Immature natural killer cell (primary cell): ENCODE data around the gene SLC25A18. TPM values are rescaled to one million over a fixed set of nuclear protein-coding genes. Genes with fewer than 3 reads are reported as not detected.
A peak's percentile ranks its signal among the peaks of the same experiment; 100 is the strongest.
"Not testable (repeated sequence)": the region's sequence is repeated elsewhere in the genome, so short reads cannot be mapped to it uniquely, and the experiment has no call there.

Source experiments
- DNase-seq, 3 donors: peaks; one replicate each; pipeline ENCODE4 v3.0.0; 2022; ENCODE audit warnings: mixed read lengths in 1 of 3
- H3K27ac Mint-ChIP-seq, 6 donors: one replicate each; pipeline ENCODE4 v1.8.0; 2020; ENCODE audit warnings: mixed read lengths in 6 of 6, mild to moderate bottlenecking in 5 of 6, inconsistent platforms in 4 of 6, moderate library complexity in 3 of 6
- H3K27me3 Mint-ChIP-seq, 3 donors: one replicate each; pipeline ENCODE4 v1.8.0; 2020 to 2021; ENCODE audit warnings: low read depth in 3 of 3, mild to moderate bottlenecking in 3 of 3, mixed read lengths in 3 of 3, moderate library complexity in 3 of 3, inconsistent platforms in 1 of 3
- H3K36me3 Mint-ChIP-seq, 3 donors: one replicate each; pipeline ENCODE4 v1.8.0; 2020; ENCODE audit warnings: mixed read lengths in 3 of 3, inconsistent platforms in 2 of 3, mild to moderate bottlenecking in 2 of 3
- H3K4me1 Mint-ChIP-seq, 2 donors: one replicate each; pipeline ENCODE4 v1.8.0; 2020; ENCODE audit warnings: inconsistent platforms in 2 of 2, mild to moderate bottlenecking in 2 of 2, mixed read lengths in 2 of 2, moderate library complexity in 1 of 2
- H3K4me3 Mint-ChIP-seq, 5 donors: one replicate each; pipeline ENCODE4 v1.8.0; 2020; ENCODE audit warnings: mild to moderate bottlenecking in 5 of 5, mixed read lengths in 5 of 5, inconsistent platforms in 3 of 5, moderate library complexity in 3 of 5
- H3K9me3 Mint-ChIP-seq, 6 donors: one replicate each; pipeline ENCODE4 v1.8.0; 2020; ENCODE audit warnings: mild to moderate bottlenecking in 6 of 6, mixed read lengths in 6 of 6, inconsistent platforms in 4 of 6, moderate library complexity in 3 of 6
- polyA plus RNA-seq, 3 donors: library from polyadenylated mRNA; unstranded; fragments of 300-500 nt; fragmentation: Illumina TruSeq; gene quantifications; one replicate each; pipeline ENCODE4 v1.2.3, GENCODE V29; 2021

The SLC25A18 gene
- polyA plus RNA-seq, 3 donors from 2014 or later, result 0.17 TPM; not detected in 2

GRCh38 chr22:17636850-17637249 lies 73.6 kb downstream of the SLC25A18 start:
- peak overlapping the region in 1 of 6 donors; percentile 26 for H3K27ac Mint-ChIP-seq
- not testable (repeated sequence) for DNase-seq, H3K4me3 Mint-ChIP-seq, H3K36me3 Mint-ChIP-seq, H3K9me3 Mint-ChIP-seq
- peaks cover 26 to 27% of the 10 kb centered on the region in 2 donors for H3K4me1 Mint-ChIP-seq
- H3K27me3 Mint-ChIP-seq, result peaks cover 4 to 17% (median 7%) of the 10 kb centered on the region in 3 donors

GRCh38 chr22:17637490-17638181 lies 74.3 kb downstream of the SLC25A18 start:
- H3K36me3 Mint-ChIP-seq, result no peaks in the 10 kb centered on the region
- peak overlapping the region; percentile 97 to 98 (median 97) for H3K27ac Mint-ChIP-seq
- DNase-seq, result no peak
- no peaks in the 10 kb centered on the region for H3K9me3 Mint-ChIP-seq
- peaks cover 4 to 17% (median 7%) of the 10 kb centered on the region in 3 donors for H3K27me3 Mint-ChIP-seq
- peak overlapping the region; percentile 88 to 94 (median 91) for H3K4me3 Mint-ChIP-seq
- peaks cover 26 to 27% of the 10 kb centered on the region in 2 donors for H3K4me1 Mint-ChIP-seq

- Mint-ChIP-seq H3K9me3 (no peaks in the 10 kb centered on the region), H3K4me1 (peaks cover 27 to 30% of the 10 kb centered on the region in 2 donors), H3K36me3 (no peaks in the 10 kb centered on the region), H3K4me3 (peak overlapping the region; percentile 88 to 94 (median 91)), H3K27me3 (peaks cover 4 to 17% (median 7%) of the 10 kb centered on the region in 3 donors), H3K27ac (peak overlapping the region; percentile 97 to 98 (median 97))
- DNase-seq, result no peak
Measured at GRCh38 chr22:17638182-17638431, 74.8 kb downstream of the SLC25A18 start.

- H3K4me3 Mint-ChIP-seq, result peak within 1 kb of the TSS; percentile 88 to 94 (median 91)
Measured at GRCh38 chr22:17638432-17639246, 75.3 kb downstream of the SLC25A18 start, which contains the start of gene BCL2L13. TSS of gene BCL2L13 (plus strand) at chr22:17638757. CDS start at chr22:17655712, 16,955 bp downstream.

GRCh38 chr22:17639247-17639741 lies 76.0 kb downstream of the SLC25A18 start:
- H3K27me3 Mint-ChIP-seq, result peaks cover 4 to 17% (median 7%) of the 10 kb centered on the region in 3 donors
- H3K4me3 Mint-ChIP-seq, result peak overlapping the region; percentile 88 to 94 (median 91)
- peak overlapping the region; percentile 97 to 98 (median 97) for H3K27ac Mint-ChIP-seq
- H3K36me3 Mint-ChIP-seq, result no peaks in the 10 kb centered on the region
- peaks cover 27 to 30% of the 10 kb centered on the region in 2 donors for H3K4me1 Mint-ChIP-seq
- no peaks in the 10 kb centered on the region for H3K9me3 Mint-ChIP-seq
- DNase-seq, result peak in 2 of 3 donors; percentile 30 to 34

More at GRCh38 chr22:17638432-17639246, 75.3 kb downstream of the SLC25A18 start, which contains the start of gene BCL2L13:
- Mint-ChIP-seq H3K36me3 (no peaks in the 10 kb centered on the region), H3K9me3 (no peaks in the 10 kb centered on the region), H3K4me1 (peaks cover 27 to 30% of the 10 kb centered on the region in 2 donors), H3K27ac (peak within 1 kb of the TSS; percentile 97 to 98 (median 97)), H3K27me3 (peaks cover 4 to 17% (median 7%) of the 10 kb centered on the region in 3 donors)
- DNase-seq, result peak; percentile 87 to 88 (median 87)

Other genes with a start within 250 kb of the SLC25A18 start
- gene CECR2, start 194.0 kb upstream of the SLC25A18 start, polyA plus RNA-seq, result not detected
- 100 to 1,000 TPM; 128 to 163 (median 141) TPM for gene ATP6V1E1, start 65.3 kb downstream of the SLC25A18 start, polyA plus RNA-seq
- 10 to 100 TPM; 38.8 to 45.2 (median 38.9) TPM for gene BCL2L13, start 75.3 kb downstream of the SLC25A18 start, polyA plus RNA-seq
- gene BID, start 211.0 kb downstream of the SLC25A18 start, polyA plus RNA-seq, result 100 to 1,000 TPM; 110 to 180 (median 164) TPM